B cell (primary cell): ENCODE data around the gene ELOVL6. TPM values are rescaled to one million over a fixed set of nuclear protein-coding genes. Genes with fewer than 3 reads are reported as not detected.

Source experiments
- ATAC-seq: fragments of 200-7000 bp; cut with Tn5 transposase; one replicate; pipeline ENCODE4 v1.10.0; 2021; ENCODE audit warnings: low read depth, mild to moderate bottlenecking, moderate number of reproducible peaks, moderate library complexity
- CTCF ChIA-PET: fragments of 350-600 bp; sonication (Branson Sonifier 250); formaldehyde crosslinking; loops from one replicate; lab custom pipeline; 2021; ENCODE audit warnings: antibody characterized with exemption, inconsistent platforms; lab: Charles Lee
- POLR2A ChIA-PET: fragments of 350-600 bp; sonication (Branson Sonifier 250); formaldehyde crosslinking; loops from one replicate; lab custom pipeline; 2021; ENCODE audit warnings: antibody characterized with exemption; lab: Charles Lee
- DNase-seq: peaks from one replicate; pipeline ENCODE4 v3.0.0; 2013
- H2AFZ ChIP-seq: 2 replicates; pipeline ENCODE4 v1.6.1; 2012; ENCODE audit warnings: mild to moderate bottlenecking, low read depth, low read length; ENCODE audit not compliant: insufficient read depth, poor library complexity, severe bottlenecking
- H3K27ac ChIP-seq, 2 donors: 1 replicate in 1 of 2; 2 replicates in 1 of 2; pipeline ENCODE4 v1.5.1; 2012 to 2013; ENCODE audit warnings: low read length in 2 of 2, mild to moderate bottlenecking in 2 of 2, moderate library complexity in 1 of 2
- H3K27me3 ChIP-seq, 4 experiments: fragments of 200-600 bp in 1 of 4; sonication (generic) in 1 of 4; replicated peaks in 1 of 4; 1 replicate in 2 of 4; 2 replicates in 2 of 4; pipeline versions ENCODE4 v1.6.1 to v1.7.0; 2013 to 2016; ENCODE audit warnings: low read length in 3 of 4, mild to moderate bottlenecking in 2 of 4, mixed read lengths in 1 of 4, moderate library complexity in 1 of 4; ENCODE audit not compliant: insufficient read depth in 4 of 4, control insufficient read depth in 3 of 4; ENCODE audit errors: control extremely low read depth in 1 of 4
- H3K36me3 ChIP-seq, 2 experiments: replicated peaks in 1 of 2; 1 replicate in 1 of 2; 2 replicates in 1 of 2; pipeline versions ENCODE4 v1.6.1 to v1.7.1; 2013; ENCODE audit warnings: low read length in 1 of 2; ENCODE audit not compliant: insufficient read depth in 2 of 2, control insufficient read depth in 1 of 2; ENCODE audit errors: control extremely low read depth in 1 of 2, extremely low read depth in 1 of 2
- H3K4me1 ChIP-seq, 2 donors: fragments of 200-600 bp in 1 of 2; sonication (generic) in 1 of 2; 1 replicate in 1 of 2; 2 replicates in 1 of 2; pipeline versions ENCODE4 v1.5.1 to v1.6.1; 2013 to 2017; ENCODE audit warnings: low read length in 2 of 2; ENCODE audit not compliant: control insufficient read depth in 2 of 2, insufficient read depth in 2 of 2
- H3K4me2 ChIP-seq: replicated peaks from 2 replicates; pipeline ENCODE3; 2012; ENCODE audit warnings: mild to moderate bottlenecking, low read depth, low read length; ENCODE audit not compliant: poor library complexity, severe bottlenecking
- H3K4me3 ChIP-seq, 5 experiments: fragments of 200-600 bp in 1 of 5; sonication (generic) in 1 of 5; 1 replicate in 3 of 5; 2 replicates in 2 of 5; pipeline versions ENCODE4 v1.5.1 to v1.7.0; 2011 to 2016; ENCODE audit warnings: low read length in 4 of 5, mild to moderate bottlenecking in 4 of 5, low read depth in 2 of 5, control low read depth in 1 of 5, moderate library complexity in 1 of 5; ENCODE audit not compliant: insufficient read depth in 1 of 5; ENCODE audit errors: control extremely low read depth in 1 of 5, extremely low read depth in 1 of 5
- H3K79me2 ChIP-seq: fragments of 200-600 bp; sonication (generic); one replicate; pipeline ENCODE4 v1.6.0; 2016; ENCODE audit warnings: low read length; ENCODE audit not compliant: control insufficient read depth, insufficient read depth
- H3K9ac ChIP-seq: fragments of 200-600 bp; sonication (generic); 2 replicates; pipeline ENCODE4 v1.6.1; 2017; ENCODE audit warnings: mild to moderate bottlenecking, low read length, moderate library complexity
- H3K9me3 ChIP-seq, 3 donors: one replicate each; pipeline versions ENCODE4 v1.6.1 to v1.7.1; 2013; ENCODE audit warnings: low read length in 2 of 3; ENCODE audit not compliant: control insufficient read depth in 2 of 3, insufficient read depth in 1 of 3; ENCODE audit errors: control extremely low read depth in 1 of 3
- H4K20me1 ChIP-seq: 2 replicates; pipeline ENCODE4 v1.6.0; 2012; ENCODE audit warnings: mild to moderate bottlenecking, low read length; ENCODE audit not compliant: insufficient read depth, control insufficient read depth, poor library complexity, severe bottlenecking
- H3K27ac Mint-ChIP-seq: one replicate; pipeline ENCODE4 v1.8.0; 2021; ENCODE audit warnings: mixed read lengths
- H3K27me3 Mint-ChIP-seq: one replicate; pipeline ENCODE4 v1.8.0; 2021; ENCODE audit warnings: mixed read lengths
- H3K4me1 Mint-ChIP-seq: one replicate; pipeline ENCODE4 v1.8.0; 2021; ENCODE audit warnings: mixed read lengths
- H3K4me3 Mint-ChIP-seq: one replicate; pipeline ENCODE4 v1.8.0; 2021; ENCODE audit warnings: mixed read lengths
- H3K9me3 Mint-ChIP-seq: one replicate; pipeline ENCODE4 v1.8.0; 2022; ENCODE audit warnings: mixed read lengths; ENCODE audit not compliant: insufficient read depth
- EZH2 ChIP-seq: IDR thresholded peaks from 2 replicates; pipeline ENCODE4 v1.6.1; 2012; ENCODE audit warnings: borderline replicate concordance, low read depth, mild to moderate bottlenecking, moderate library complexity, low read length; ENCODE audit not compliant: insufficient read depth, poor library complexity, severe bottlenecking
- WGBS: methylation state at CpG from one replicate; pipeline ENCODE4 v1.1.5; 2013; ENCODE audit warnings: missing lambda C conversion rate; ENCODE audit not compliant: insufficient coverage; 5-methylcytosine and 5-hydroxymethylcytosine counted together
- intact Hi-C: fragments of 100-400 bp; cut with micrococcal nuclease; formaldehyde crosslinking; loops from one replicate; pipeline ENCODE4 v1.10.0; 2022
- polyA plus RNA-seq: library from polyadenylated mRNA; depleted of rRNA; stranded (reverse); fragments of >200 nt; gene quantifications from 2 replicates; pipeline ENCODE4 v1.2.3, GENCODE V29; 2012
- total RNA-seq, 2 donors: library from RNA; stranded (reverse); fragments of 120-200 nt in 1 of 2; gene quantifications; 1 replicate in 1 of 2; 2 replicates in 1 of 2; pipeline versions ENCODE4 v1.2.3 to v1.2.4, GENCODE V29; 2013 to 2022
- TF ChIP-seq, protein P1 (sequence below): fragments of 200-600 bp; IDR thresholded peaks from one replicate; pipeline ENCODE4 v1.8.0; 2022; ENCODE audit warnings: antibody characterized with exemption, mild to moderate bottlenecking

The ELOVL6 gene
- total and polyA plus RNA-seq, 2 donors (not counting 1 experiment from before 2014, with no cell fraction given) = 0.10 to 0.22 TPM

DNA sequence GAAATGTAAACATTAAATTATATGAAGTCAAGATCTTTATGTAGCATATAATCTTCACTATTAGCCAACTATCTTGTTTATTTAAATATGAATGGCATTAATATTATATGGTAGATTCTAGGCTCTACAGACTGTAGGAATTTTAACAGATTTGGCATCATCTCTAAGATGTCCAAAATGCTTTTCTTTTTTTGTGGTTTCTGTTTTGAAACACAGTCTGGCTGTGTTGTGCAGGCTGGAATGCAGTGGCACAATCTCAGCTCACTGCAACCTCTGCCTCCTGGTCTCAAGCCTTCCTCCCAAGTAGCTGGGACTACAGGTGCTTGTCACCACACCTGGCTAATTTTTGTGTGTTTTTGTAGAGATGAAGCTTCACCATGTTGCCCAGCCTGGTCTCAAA, 76.2 kb downstream of the ELOVL6 start:
- Histone ChIP-seq H3K4me3 (no peak overlapping the region), H3K4me1 (no peaks in the 10 kb centered on the region), H3K36me3 (no peaks in the 10 kb centered on the region), H3K79me2 (no peaks in the 10 kb centered on the region), H3K9me3 (no peaks in the 10 kb centered on the region), H4K20me1 (no peaks in the 10 kb centered on the region), H3K4me2 (no peak overlapping the region), H2AFZ (no peak overlapping the region), H3K27me3 (no peaks in the 10 kb centered on the region), H3K27ac (no peak overlapping the region), H3K9ac (no peak overlapping the region)
- POLR2A ChIA-PET = no interaction called here
- intact Hi-C loops = no loop called here
- ATAC-seq = no peak
- no peak for DNase-seq
- H3K9me3 Mint-ChIP-seq = peaks cover 3% of the 10 kb centered on the region
- TF ChIP-seq, protein P1, sequence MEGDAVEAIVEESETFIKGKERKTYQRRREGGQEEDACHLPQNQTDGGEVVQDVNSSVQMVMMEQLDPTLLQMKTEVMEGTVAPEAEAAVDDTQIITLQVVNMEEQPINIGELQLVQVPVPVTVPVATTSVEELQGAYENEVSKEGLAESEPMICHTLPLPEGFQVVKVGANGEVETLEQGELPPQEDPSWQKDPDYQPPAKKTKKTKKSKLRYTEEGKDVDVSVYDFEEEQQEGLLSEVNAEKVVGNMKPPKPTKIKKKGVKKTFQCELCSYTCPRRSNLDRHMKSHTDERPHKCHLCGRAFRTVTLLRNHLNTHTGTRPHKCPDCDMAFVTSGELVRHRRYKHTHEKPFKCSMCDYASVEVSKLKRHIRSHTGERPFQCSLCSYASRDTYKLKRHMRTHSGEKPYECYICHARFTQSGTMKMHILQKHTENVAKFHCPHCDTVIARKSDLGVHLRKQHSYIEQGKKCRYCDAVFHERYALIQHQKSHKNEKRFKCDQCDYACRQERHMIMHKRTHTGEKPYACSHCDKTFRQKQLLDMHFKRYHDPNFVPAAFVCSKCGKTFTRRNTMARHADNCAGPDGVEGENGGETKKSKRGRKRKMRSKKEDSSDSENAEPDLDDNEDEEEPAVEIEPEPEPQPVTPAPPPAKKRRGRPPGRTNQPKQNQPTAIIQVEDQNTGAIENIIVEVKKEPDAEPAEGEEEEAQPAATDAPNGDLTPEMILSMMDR = no peak
- TF ChIP-seq EZH2 = no peak
- no peak overlapping the region for H3K4me3 Mint-ChIP-seq
- no peaks in the 10 kb centered on the region for H3K4me1 Mint-ChIP-seq
- no peak overlapping the region for H3K27ac Mint-ChIP-seq
- CTCF ChIA-PET = no interaction called here
- H3K27me3 Mint-ChIP-seq = peaks cover 7% of the 10 kb centered on the region

DNA sequence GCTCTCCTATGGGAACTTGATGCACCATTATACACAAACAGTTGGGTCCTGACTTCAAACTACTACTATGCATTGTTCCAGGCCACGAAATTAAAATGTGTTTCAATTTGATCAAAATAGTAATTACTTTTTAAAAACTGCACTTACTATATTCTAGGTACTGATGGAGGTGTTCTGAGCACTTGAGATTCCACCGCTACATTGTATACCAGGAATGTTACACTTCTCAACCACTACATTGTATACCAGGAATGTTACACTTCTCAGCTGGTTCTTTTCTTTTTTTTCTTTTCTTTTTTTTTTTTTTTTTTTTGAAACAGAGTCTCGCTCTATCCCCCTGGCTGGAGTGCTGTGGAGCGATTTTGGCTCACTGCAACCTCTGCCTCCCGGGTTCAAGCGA, 77.9 kb downstream of the ELOVL6 start:
- no peak overlapping the region for H2AFZ ChIP-seq
- H4K20me1 ChIP-seq = no peaks in the 10 kb centered on the region
- ATAC-seq = no peak
- CTCF ChIA-PET = no interaction called here
- WGBS = no CpG with 5 or more reads among the region's 6 CpGs
- H3K79me2 ChIP-seq = no peaks in the 10 kb centered on the region
- H3K27ac ChIP-seq = no peak overlapping the region
- no peak overlapping the region for H3K4me3 Mint-ChIP-seq
- TF ChIP-seq, protein P1 = no peak
- no peak for TF ChIP-seq EZH2
- peaks cover 3% of the 10 kb centered on the region for H3K9me3 Mint-ChIP-seq
- no peaks in the 10 kb centered on the region for H3K9me3 ChIP-seq
- no peaks in the 10 kb centered on the region for H3K36me3 ChIP-seq
- no peaks in the 10 kb centered on the region for H3K4me1 Mint-ChIP-seq
- no peak overlapping the region for H3K27ac Mint-ChIP-seq
- intact Hi-C loops = no loop called here
- H3K9ac ChIP-seq = no peak overlapping the region
- peaks cover 7% of the 10 kb centered on the region for H3K27me3 Mint-ChIP-seq
- H3K4me2 ChIP-seq = no peak overlapping the region
- no peaks in the 10 kb centered on the region for H3K27me3 ChIP-seq
- DNase-seq = no peak
- no peak overlapping the region for H3K4me3 ChIP-seq
- H3K4me1 ChIP-seq = no peaks in the 10 kb centered on the region
- POLR2A ChIA-PET = no interaction called here
